GM19467 (cell line): ENCODE data around the gene LSM11.

Experiments
- ATAC-seq: cut with Tn5 transposase; IDR thresholded peaks from one replicate; pipeline ENCODE4 v1.9.1; 2021; ENCODE audit warnings: mild to moderate bottlenecking, moderate library complexity; ENCODE audit not compliant: unreplicated experiment

LSM11 gene

GRCh38 chr5:157732596-157733262, 10.8 kb upstream of the LSM11 start:
- ATAC-seq: no peak

- ATAC-seq: no peak
Observed at GRCh38 chr5:157734436-157734835, 9.1 kb upstream of the LSM11 start.

- ATAC-seq: no peak
Observed at GRCh38 chr5:157735991-157736390, 7.5 kb upstream of the LSM11 start.

- ATAC-seq: no peak
Observed at GRCh38 chr5:157739388-157740228, 3.9 kb upstream of the LSM11 start.

- ATAC-seq: no peak
Observed at GRCh38 chr5:157740229-157740610, 3.3 kb upstream of the LSM11 start.

- no peak for ATAC-seq
Observed at GRCh38 chr5:157741131-157741530, 2.4 kb upstream of the LSM11 start.

GRCh38 chr5:157744051-157745011, 819 bp downstream of the LSM11 start:
- peak; percentile 25 for ATAC-seq

- ATAC-seq: no peak
Observed at GRCh38 chr5:157745041-157745456, 1.5 kb downstream of the LSM11 start.

GRCh38 chr5:157747173-157747740, 3.7 kb downstream of the LSM11 start:
- no peak for ATAC-seq

- no peak for ATAC-seq
Observed at GRCh38 chr5:157747766-157748700, 4.5 kb downstream of the LSM11 start.

GRCh38 chr5:157748760-157749461, 5.4 kb downstream of the LSM11 start:
- ATAC-seq: no peak

GRCh38 chr5:157749462-157749799, 5.9 kb downstream of the LSM11 start:
- ATAC-seq: no peak

- no peak for ATAC-seq
Observed at GRCh38 chr5:157750320-157750719, 6.8 kb downstream of the LSM11 start.

GRCh38 chr5:157756122-157756521, 12.6 kb downstream of the LSM11 start:
- no peak for ATAC-seq

GRCh38 chr5:157758706-157759105, 15.2 kb downstream of the LSM11 start:
- no peak for ATAC-seq

GRCh38 chr5:157761690-157762621, 18.4 kb downstream of the LSM11 start:
- ATAC-seq: peak; percentile 75

GRCh38 chr5:157764531-157764930, 21.0 kb downstream of the LSM11 start:
- ATAC-seq: no peak

- no peak for ATAC-seq
Observed at GRCh38 chr5:157766442-157766841, 22.9 kb downstream of the LSM11 start.
